SH-SY5Y (cell line): ENCODE results near the gene LSAMP.

Source experiments
- GATA2 ChIP-seq: IDR thresholded peaks from 2 replicates; pipeline ENCODE4 v1.6.1; 2011; ENCODE audit warnings: mild to moderate bottlenecking, low read depth, low read length
- GATA3 ChIP-seq: IDR thresholded peaks from 2 replicates; pipeline ENCODE4 v1.6.1; 2011; ENCODE audit warnings: low read depth, mild to moderate bottlenecking, low read length, moderate library complexity

DNA sequence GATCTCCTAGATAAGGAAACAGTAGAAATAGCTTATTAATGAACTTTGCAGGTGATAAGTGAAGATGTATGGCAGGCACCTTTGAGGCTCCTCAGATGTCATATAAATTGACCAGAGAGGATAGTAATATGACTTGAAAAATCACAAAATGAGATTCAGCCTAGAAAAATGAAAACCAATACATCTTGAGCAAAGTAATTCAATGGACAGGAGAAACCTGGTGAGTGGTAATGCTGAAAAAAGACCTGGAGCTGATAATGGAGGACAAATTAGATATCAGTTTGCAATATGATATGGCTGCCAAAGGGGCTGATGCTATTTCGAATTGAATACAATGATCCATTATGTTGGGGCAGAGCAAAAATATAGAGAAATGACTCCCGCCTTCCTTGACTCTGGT lies 103.9 kb downstream of the LSAMP start:
- no peak for TF ChIP-seq GATA2
- TF ChIP-seq GATA3: no peak
